Endothelial cell of umbilical vein (primary cell): ENCODE measurements around the gene DHFR. TPM values are rescaled to one million over a fixed set of nuclear protein-coding genes. Genes with fewer than 3 reads are reported as not detected.

ENCODE experiments used
- BruUV-seq: library from RNA; stranded (reverse); fragments of 400-500 nt; replicated peaks from 2 replicates; lab custom pipeline; 2021; lab: Mats Ljungman, UMichigan
- CTCF ChIA-PET: fragments of 300-600, 350-600 bp; sonication (Branson Sonifier 250); formaldehyde crosslinking; loops from one replicate; lab custom pipeline; 2021; ENCODE audit warnings: antibody characterized with exemption, inconsistent platforms; lab: Charles Lee
- POLR2A ChIA-PET: fragments of 300-600, 350-600 bp; sonication (Branson Sonifier 250); formaldehyde crosslinking; loops from one replicate; lab custom pipeline; 2021; ENCODE audit warnings: antibody characterized with exemption, inconsistent platforms; lab: Charles Lee
- DNase-seq: peaks from one replicate; pipeline ENCODE4 v3.0.0-alpha.2; 2011; ENCODE audit warnings: low read depth, low spot score
- FAIRE-seq: peaks from 2 replicates; lab custom pipeline; 2011; peaks lifted over from hg19 to GRCh38; lab: Jason Lieb, UNC
- H2AFZ ChIP-seq: 2 replicates; pipeline ENCODE4 v1.6.0; 2012; ENCODE audit warnings: low read depth, low read length, control low read depth, inconsistent platforms
- H3K27ac ChIP-seq: 2 replicates; pipeline ENCODE4 v1.5.1; 2011; ENCODE audit warnings: low read depth, mild to moderate bottlenecking, control low read depth, low read length, moderate library complexity; ENCODE audit not compliant: insufficient read depth
- H3K27me3 ChIP-seq, 2 experiments: 2 replicates each; pipeline versions ENCODE4 v1.6.0 to v1.6.1; 2011; ENCODE audit warnings: low read length in 2 of 2, mixed read lengths in 1 of 2; ENCODE audit not compliant: control insufficient read depth in 2 of 2, insufficient read depth in 2 of 2
- H3K36me3 ChIP-seq, 2 experiments: 2 replicates in 1 of 2; 3 replicates in 1 of 2; pipeline ENCODE4 v1.5.1; 2011; ENCODE audit warnings: low read length in 2 of 2, mild to moderate bottlenecking in 1 of 2, moderate library complexity in 1 of 2; ENCODE audit not compliant: control insufficient read depth in 2 of 2, insufficient read depth in 2 of 2; ENCODE audit errors: extremely low read depth in 1 of 2
- H3K4me1 ChIP-seq: 3 replicates; pipeline ENCODE4 v1.5.1; 2011; ENCODE audit warnings: mild to moderate bottlenecking, low read length; ENCODE audit not compliant: control insufficient read depth, insufficient read depth; ENCODE audit errors: extremely low read depth
- H3K4me2 ChIP-seq: 2 replicates; pipeline ENCODE4 v1.6.1; 2011; ENCODE audit warnings: low read length, control low read depth, mixed read lengths; ENCODE audit not compliant: insufficient read depth
- H3K4me3 ChIP-seq, 3 experiments: fragments of 200-600 bp in 1 of 3; sonication (generic), shearing (Covaris generic) in 1 of 3; replicated peaks in 1 of 3; 2 replicates each; pipeline ENCODE4 v1.5.1; 2011 to 2016; ENCODE audit warnings: control low read depth in 3 of 3, low read length in 3 of 3, mild to moderate bottlenecking in 2 of 3, inconsistent platforms in 1 of 3, low read depth in 1 of 3, moderate library complexity in 1 of 3; ENCODE audit not compliant: insufficient read depth in 1 of 3
- H3K79me2 ChIP-seq: 2 replicates; pipeline ENCODE4 v1.6.0; 2012; ENCODE audit warnings: low read length, inconsistent platforms; ENCODE audit not compliant: control insufficient read depth, insufficient read depth
- H3K9ac ChIP-seq: replicated peaks from 2 replicates; pipeline ENCODE3; 2011; ENCODE audit warnings: low read length, control low read depth; ENCODE audit not compliant: insufficient read depth; ENCODE audit errors: extremely low read depth
- H3K9me1 ChIP-seq: replicated peaks from 3 replicates; pipeline ENCODE4 v1.6.0; 2011; ENCODE audit warnings: mild to moderate bottlenecking, low read length; ENCODE audit not compliant: control insufficient read depth, insufficient read depth; ENCODE audit errors: extremely low read depth
- H3K9me3 ChIP-seq: replicated peaks from 2 replicates; pipeline ENCODE4 v1.5.1; 2012; ENCODE audit warnings: low read length, inconsistent platforms; ENCODE audit not compliant: control insufficient read depth, insufficient read depth
- H4K20me1 ChIP-seq: replicated peaks from 2 replicates; pipeline ENCODE3; 2011; ENCODE audit warnings: mild to moderate bottlenecking, low read length; ENCODE audit not compliant: control insufficient read depth, insufficient read depth; ENCODE audit errors: extremely low read depth
- EZH2 ChIP-seq: IDR thresholded peaks from 2 replicates; pipeline ENCODE4 v1.6.1; 2012; ENCODE audit warnings: borderline replicate concordance, low read depth, mild to moderate bottlenecking, moderate library complexity, low read length, inconsistent platforms; ENCODE audit not compliant: severe bottlenecking
- GATA2 ChIP-seq: IDR thresholded peaks from 2 replicates; pipeline ENCODE4 v1.7.0; 2011; ENCODE audit warnings: low read depth, mild to moderate bottlenecking, moderate library complexity, mixed read lengths, low read length; ENCODE audit not compliant: insufficient read length, insufficient read depth
- JUN ChIP-seq: IDR thresholded peaks from 2 replicates; pipeline ENCODE4 v1.6.1; 2011; ENCODE audit warnings: borderline replicate concordance, low read depth; ENCODE audit not compliant: insufficient read length, insufficient read depth
- MYC ChIP-seq: IDR thresholded peaks from one replicate; pipeline ENCODE4 v1.6.1; 2011; ENCODE audit warnings: mild to moderate bottlenecking, low read depth, low read length
- POLR2A ChIP-seq: IDR thresholded peaks from 2 replicates; pipeline ENCODE4 v1.6.1; 2012; ENCODE audit warnings: low read depth, mild to moderate bottlenecking, control low read depth, low read length
- POLR2AphosphoS5 ChIP-seq: IDR thresholded peaks from 2 replicates; pipeline ENCODE4 v1.6.1; 2012; ENCODE audit warnings: low read depth, mild to moderate bottlenecking, control low read depth, low read length, moderate library complexity; ENCODE audit not compliant: insufficient read depth
- dilution Hi-C: fragments of 300-500 bp; cut with MboI; formaldehyde crosslinking; loops from one replicate; pipeline ENCODE4 v1.15.0; 2019; ENCODE audit warnings: low sequenced_read_pairs; ENCODE audit not compliant: extremely low pct_ligation_motif_present
- intact Hi-C: fragments of 100-400 bp; cut with micrococcal nuclease; formaldehyde crosslinking; loops from one replicate; pipeline ENCODE4 v1.10.0; 2022
- polyA plus RNA-seq, 4 experiments: library from polyadenylated mRNA; depleted of rRNA in 3 of 4; stranded (reverse) in 3 of 4; unstranded in 1 of 4; fragments of >200 nt; gene quantifications; 2 replicates each; pipeline versions ENCODE4 v1.2.1 to v1.2.3, GENCODE V29; 2011 to 2012; ENCODE audit warnings: missing spikeins in 1 of 4
- total RNA-seq: library from RNA; stranded (reverse); gene quantifications from 2 replicates; pipeline ENCODE4 v1.2.3, GENCODE V29; 2021
- TF ChIP-seq, protein P1 (sequence below), 2 donors: IDR thresholded peaks; 1 replicate in 1 of 2; 2 replicates in 1 of 2; pipeline ENCODE4 v1.5.1; 2011; ENCODE audit warnings: low read length in 2 of 2, mild to moderate bottlenecking in 2 of 2, moderate library complexity in 2 of 2, control low read depth in 1 of 2, inconsistent platforms in 1 of 2, low read depth in 1 of 2; ENCODE audit not compliant: insufficient read depth in 1 of 2; ENCODE audit errors: extremely low read depth in 1 of 2
- TF ChIP-seq, protein P2 (sequence below): IDR thresholded peaks from 2 replicates; pipeline ENCODE4 v1.6.1; 2011; ENCODE audit not compliant: insufficient read depth, insufficient read length

DHFR gene
- total and polyA plus RNA-seq, 2 donors (not counting 3 experiments of a cell fraction or from before 2014, with no cell fraction given) = 17.6 to 35.8 TPM

DNA sequence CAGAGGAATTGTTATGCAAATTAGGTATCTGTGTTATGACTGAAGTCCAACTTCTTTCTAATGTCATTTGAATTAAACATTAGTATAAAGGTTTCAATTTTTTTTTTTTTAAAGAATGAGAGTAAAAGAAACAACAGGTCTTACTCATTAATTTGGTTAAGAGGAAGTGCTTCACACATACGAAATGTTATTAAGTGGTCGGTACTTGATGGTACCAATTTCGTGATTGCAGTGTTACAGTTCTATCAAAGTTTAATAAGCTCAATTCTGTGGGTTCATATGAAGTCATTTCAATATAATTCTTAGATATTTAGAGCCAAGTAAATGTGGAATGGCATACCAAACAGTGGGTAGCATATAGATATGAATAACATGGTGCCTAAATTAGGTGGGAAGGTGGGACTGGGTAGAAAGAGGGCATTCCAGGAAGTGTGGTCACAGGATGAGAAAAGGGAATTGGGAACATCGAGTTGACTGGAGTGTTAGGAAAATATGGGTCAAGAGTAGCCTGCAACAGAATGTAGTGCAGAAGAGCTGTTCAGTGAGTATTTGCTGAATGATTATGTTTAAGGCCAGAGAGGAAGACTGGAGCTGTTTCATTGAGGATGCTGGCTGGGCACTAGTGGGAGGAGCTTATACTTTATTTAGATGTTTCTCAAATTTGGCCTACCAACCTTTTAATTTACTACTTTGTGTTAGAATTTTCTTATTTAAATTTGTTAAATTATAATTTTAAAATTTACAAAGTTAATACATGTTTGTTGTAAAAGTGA, 34.1 kb upstream of the DHFR start:
- Histone ChIP-seq H3K9me1 (no peaks in the 10 kb centered on the region), H3K4me1 (no peaks in the 10 kb centered on the region), H3K36me3 (no peaks in the 10 kb centered on the region), H3K27ac (no peak overlapping the region), H3K4me3 (no peak overlapping the region), H3K9ac (no peak overlapping the region), H4K20me1 (no peaks in the 10 kb centered on the region), H2AFZ (no peak overlapping the region), H3K9me3 (no peaks in the 10 kb centered on the region), H3K4me2 (no peak overlapping the region), H3K79me2 (no peaks in the 10 kb centered on the region), H3K27me3 (no peaks in the 10 kb centered on the region)
- TF ChIP-seq, protein P1, sequence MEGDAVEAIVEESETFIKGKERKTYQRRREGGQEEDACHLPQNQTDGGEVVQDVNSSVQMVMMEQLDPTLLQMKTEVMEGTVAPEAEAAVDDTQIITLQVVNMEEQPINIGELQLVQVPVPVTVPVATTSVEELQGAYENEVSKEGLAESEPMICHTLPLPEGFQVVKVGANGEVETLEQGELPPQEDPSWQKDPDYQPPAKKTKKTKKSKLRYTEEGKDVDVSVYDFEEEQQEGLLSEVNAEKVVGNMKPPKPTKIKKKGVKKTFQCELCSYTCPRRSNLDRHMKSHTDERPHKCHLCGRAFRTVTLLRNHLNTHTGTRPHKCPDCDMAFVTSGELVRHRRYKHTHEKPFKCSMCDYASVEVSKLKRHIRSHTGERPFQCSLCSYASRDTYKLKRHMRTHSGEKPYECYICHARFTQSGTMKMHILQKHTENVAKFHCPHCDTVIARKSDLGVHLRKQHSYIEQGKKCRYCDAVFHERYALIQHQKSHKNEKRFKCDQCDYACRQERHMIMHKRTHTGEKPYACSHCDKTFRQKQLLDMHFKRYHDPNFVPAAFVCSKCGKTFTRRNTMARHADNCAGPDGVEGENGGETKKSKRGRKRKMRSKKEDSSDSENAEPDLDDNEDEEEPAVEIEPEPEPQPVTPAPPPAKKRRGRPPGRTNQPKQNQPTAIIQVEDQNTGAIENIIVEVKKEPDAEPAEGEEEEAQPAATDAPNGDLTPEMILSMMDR (IDR thresholded peaks at IDR 0.05; ENCODE audit: extremely low read depth in 1 of 2, insufficient read depth in 1 of 2, low read depth in 1 of 2, low read length in 2 of 2) = no peak
- TF ChIP-seq POLR2AphosphoS5 (no peak), EZH2 (no peak), POLR2A (no peak), GATA2 (no peak), JUN (no peak), MYC (no peak)
- TF ChIP-seq, protein P2, sequence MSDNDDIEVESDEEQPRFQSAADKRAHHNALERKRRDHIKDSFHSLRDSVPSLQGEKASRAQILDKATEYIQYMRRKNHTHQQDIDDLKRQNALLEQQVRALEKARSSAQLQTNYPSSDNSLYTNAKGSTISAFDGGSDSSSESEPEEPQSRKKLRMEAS = no peak
- DNase-seq (no peak), FAIRE-seq (no peak)
- POLR2A ChIA-PET = no interaction called here
- CTCF ChIA-PET = interaction anchor here (1.3 to 5.8 kb wide), 3 partner anchors 421 to 505 kb away, joined by 3 to 100 read pairs (median 50); no protein-coding TSS in a partner anchor
- BruUV-seq = no TSS peak
- dilution Hi-C loops = no loop called here
- intact Hi-C loops = loop anchor here (5.0 kb wide), 1 partner anchor 613 kb away; the partner anchor contains the start of gene ZCCHC9
